Lung (tissue), 12 donors: ENCODE measurements around the gene CHST11. TPM values are rescaled to one million over a fixed set of nuclear protein-coding genes. Genes with fewer than 3 reads are reported as not detected.

ENCODE experiments used
- ATAC-seq: fragments of 200-7000 bp; cut with Tn5 transposase; one replicate; pipeline ENCODE4 v1.9.1; 2020; ENCODE audit warnings: moderate number of reproducible peaks; ENCODE audit not compliant: insufficient read depth, low FRiP score
- DNase-seq, 3 donors: peaks; one replicate each; pipeline ENCODE4 v3.0.0-alpha.2; 2013 to 2017
- H3K27ac ChIP-seq, 2 donors: one replicate each; pipeline ENCODE4 v1.5.1; 2013; ENCODE audit warnings: mild to moderate bottlenecking in 2 of 2, moderate library complexity in 2 of 2, control low read depth in 1 of 2, inconsistent platforms in 1 of 2, low read depth in 1 of 2, low read length in 1 of 2
- H3K27me3 ChIP-seq, 3 donors: one replicate each; pipeline ENCODE4 v1.5.1; 2013; ENCODE audit warnings: low read length in 2 of 3; ENCODE audit not compliant: control insufficient read depth in 3 of 3, insufficient read depth in 3 of 3
- H3K36me3 ChIP-seq, 4 donors: one replicate each; pipeline ENCODE4 v1.5.1; 2013; ENCODE audit warnings: low read length in 4 of 4, mild to moderate bottlenecking in 1 of 4, moderate library complexity in 1 of 4; ENCODE audit not compliant: control insufficient read depth in 4 of 4, insufficient read depth in 4 of 4
- H3K4me1 ChIP-seq, 5 donors: one replicate each; pipeline ENCODE4 v1.5.1; 2013; ENCODE audit warnings: low read length in 5 of 5, mild to moderate bottlenecking in 2 of 5, moderate library complexity in 1 of 5; ENCODE audit not compliant: control insufficient read depth in 5 of 5, insufficient read depth in 5 of 5
- H3K4me3 ChIP-seq: one replicate; pipeline ENCODE4 v1.5.1; 2013; ENCODE audit warnings: mild to moderate bottlenecking, control low read depth, moderate library complexity
- H3K9ac ChIP-seq, 2 donors: one replicate each; pipeline ENCODE4 v1.5.1; 2013; ENCODE audit warnings: low read length in 2 of 2, control low read depth in 1 of 2; ENCODE audit not compliant: insufficient read depth in 1 of 2
- H3K9me3 ChIP-seq, 4 donors: one replicate each; pipeline ENCODE4 v1.5.1; 2013; ENCODE audit warnings: low read length in 3 of 4, mild to moderate bottlenecking in 1 of 4, moderate library complexity in 1 of 4; ENCODE audit not compliant: control insufficient read depth in 4 of 4, insufficient read depth in 3 of 4
- WGBS, 2 donors: extraction: QIAGEN DNeasy Blood & Tissue Kit; methylation state at CpG; one replicate each; pipeline ENCODE4 v1.1.7; 2013; 5-methylcytosine and 5-hydroxymethylcytosine counted together
- polyA plus RNA-seq, 2 donors: library from polyadenylated mRNA; stranded (reverse); fragments of 200-250 nt; gene quantifications; one replicate each; pipeline ENCODE4 v1.2.1, GENCODE V29; 2013
- total RNA-seq, 2 donors: library from RNA; depleted of rRNA in 1 of 2; stranded (reverse); fragments of >200 nt in 1 of 2; gene quantifications; one replicate each; pipeline ENCODE4 v1.2.1, GENCODE V29; 2014 to 2021
- TF ChIP-seq, protein P1 (sequence below): IDR thresholded peaks from 2 replicates; pipeline ENCODE4 v1.5.1; 2012; ENCODE audit warnings: mild to moderate bottlenecking; ENCODE audit errors: control extremely low read depth, extremely low read depth
- donor health status: control.
- donor health status: control.
- donor health status: Bipolar disorder and iron deficiency.
- donor health status: healthy.
- donor health status: DM: yes; HTN: yes; CAD: no.

The CHST11 gene
- total and polyA plus RNA-seq, 4 donors, result 9.0 to 63.2 (median 27.7) TPM

DNA sequence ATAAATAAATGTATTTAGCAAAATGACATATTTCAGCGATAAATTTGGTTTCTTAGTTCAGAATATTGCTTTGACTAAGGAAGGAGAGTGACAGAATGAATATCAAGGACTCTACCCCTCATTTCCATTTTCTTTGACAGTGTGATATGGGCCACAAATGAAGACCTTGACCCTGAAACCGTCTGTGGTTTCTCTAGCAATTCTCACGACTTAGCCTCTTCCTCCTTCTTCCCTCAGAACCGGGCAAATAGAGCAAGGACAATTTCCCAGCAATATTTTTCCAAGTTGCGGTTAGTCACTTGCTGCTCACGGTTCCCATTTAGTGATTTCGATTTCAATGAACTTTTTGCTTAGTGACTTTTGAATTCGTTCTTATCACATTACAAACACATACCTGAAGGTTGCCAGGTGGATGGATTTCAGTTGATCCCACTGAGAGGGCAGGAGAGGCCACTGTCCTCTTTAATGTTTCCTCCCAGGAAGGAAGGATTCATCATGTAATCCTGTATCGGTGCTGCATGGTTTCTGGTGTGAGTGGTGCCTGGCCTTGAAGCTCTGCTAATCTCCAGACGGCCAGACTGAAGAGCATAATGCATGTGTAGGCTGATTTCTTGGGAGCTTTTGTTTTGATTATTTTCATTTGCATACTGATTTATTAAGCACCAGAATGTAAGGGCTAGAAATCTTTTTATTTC is 77.6 kb downstream of the CHST11 start:
- DNase-seq (no peak), ATAC-seq (no peak)
- H3K4me1 ChIP-seq, result no peaks in the 10 kb centered on the region
- H3K9me3 ChIP-seq, result no peaks in the 10 kb centered on the region
- H3K9ac ChIP-seq, result no peak overlapping the region
- H3K4me3 ChIP-seq, result no peak overlapping the region
- H3K27ac ChIP-seq, result no peak overlapping the region
- no peaks in the 10 kb centered on the region for H3K36me3 ChIP-seq
- H3K27me3 ChIP-seq, result no peaks in the 10 kb centered on the region
- 24 to 50% methylated on average over 10 of the region's 10 CpGs for WGBS, 2 donors
- TF ChIP-seq, protein P1, sequence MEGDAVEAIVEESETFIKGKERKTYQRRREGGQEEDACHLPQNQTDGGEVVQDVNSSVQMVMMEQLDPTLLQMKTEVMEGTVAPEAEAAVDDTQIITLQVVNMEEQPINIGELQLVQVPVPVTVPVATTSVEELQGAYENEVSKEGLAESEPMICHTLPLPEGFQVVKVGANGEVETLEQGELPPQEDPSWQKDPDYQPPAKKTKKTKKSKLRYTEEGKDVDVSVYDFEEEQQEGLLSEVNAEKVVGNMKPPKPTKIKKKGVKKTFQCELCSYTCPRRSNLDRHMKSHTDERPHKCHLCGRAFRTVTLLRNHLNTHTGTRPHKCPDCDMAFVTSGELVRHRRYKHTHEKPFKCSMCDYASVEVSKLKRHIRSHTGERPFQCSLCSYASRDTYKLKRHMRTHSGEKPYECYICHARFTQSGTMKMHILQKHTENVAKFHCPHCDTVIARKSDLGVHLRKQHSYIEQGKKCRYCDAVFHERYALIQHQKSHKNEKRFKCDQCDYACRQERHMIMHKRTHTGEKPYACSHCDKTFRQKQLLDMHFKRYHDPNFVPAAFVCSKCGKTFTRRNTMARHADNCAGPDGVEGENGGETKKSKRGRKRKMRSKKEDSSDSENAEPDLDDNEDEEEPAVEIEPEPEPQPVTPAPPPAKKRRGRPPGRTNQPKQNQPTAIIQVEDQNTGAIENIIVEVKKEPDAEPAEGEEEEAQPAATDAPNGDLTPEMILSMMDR, result no peak

DNA sequence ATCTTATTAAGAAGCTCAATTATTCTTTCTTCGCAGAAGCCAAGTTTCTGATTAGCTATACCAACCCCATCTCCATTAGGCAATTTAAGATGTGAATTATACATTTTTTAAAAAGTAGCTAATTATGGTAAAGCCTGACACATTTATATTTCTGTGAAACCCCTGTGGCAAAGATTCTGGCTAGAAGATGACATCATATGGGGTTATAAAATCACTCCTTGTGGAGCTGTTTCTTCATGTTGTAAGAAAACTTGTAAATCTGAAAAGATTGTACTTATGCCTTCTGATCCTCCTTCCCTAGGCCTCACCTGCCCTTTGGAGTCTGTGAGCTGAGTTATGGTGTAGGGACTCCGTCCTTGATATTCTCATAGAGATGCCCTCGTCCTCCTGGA is 78.1 kb downstream of the CHST11 start:
- H3K27ac ChIP-seq, result no peak overlapping the region
- no peak for ATAC-seq
- H3K9me3 ChIP-seq, result no peaks in the 10 kb centered on the region
- H3K27me3 ChIP-seq, result no peaks in the 10 kb centered on the region
- TF ChIP-seq, protein P1, result no peak
- DNase-seq, result no peak
- WGBS, 2 donors, result 96 to 99% methylated on average over 3 of the region's 3 CpGs
- no peaks in the 10 kb centered on the region for H3K36me3 ChIP-seq
- no peak overlapping the region for H3K4me3 ChIP-seq
- H3K9ac ChIP-seq, result no peak overlapping the region
- no peaks in the 10 kb centered on the region for H3K4me1 ChIP-seq

DNA sequence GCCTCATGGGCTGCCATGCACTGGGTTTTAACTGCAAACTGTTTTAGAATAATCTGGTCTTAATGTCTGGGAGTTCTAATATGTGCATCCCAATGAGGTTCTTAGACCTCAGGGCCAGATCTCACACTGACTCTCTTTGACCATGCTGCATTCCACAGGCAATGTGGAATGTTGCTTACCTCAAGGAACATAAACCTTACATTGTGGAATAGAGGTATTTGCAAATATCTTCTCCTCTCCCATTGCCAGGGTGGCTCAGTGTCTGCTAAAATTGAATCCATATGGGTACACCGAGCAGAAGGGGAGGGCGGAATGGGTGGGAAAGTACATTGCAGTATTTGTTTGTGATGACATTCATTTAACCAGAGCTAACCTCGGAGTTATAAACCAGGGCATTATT is 78.6 kb downstream of the CHST11 start:
- H3K27me3 ChIP-seq, result no peaks in the 10 kb centered on the region
- no peak overlapping the region for H3K4me3 ChIP-seq
- no peaks in the 10 kb centered on the region for H3K4me1 ChIP-seq
- no peak overlapping the region for H3K27ac ChIP-seq
- ATAC-seq (no peak), DNase-seq (no peak)
- no peak overlapping the region for H3K9ac ChIP-seq
- H3K36me3 ChIP-seq, result no peaks in the 10 kb centered on the region
- WGBS, 2 donors, result 88 to 96% methylated on average over 3 of the region's 3 CpGs
- TF ChIP-seq, protein P1, result no peak
- no peaks in the 10 kb centered on the region for H3K9me3 ChIP-seq

DNA sequence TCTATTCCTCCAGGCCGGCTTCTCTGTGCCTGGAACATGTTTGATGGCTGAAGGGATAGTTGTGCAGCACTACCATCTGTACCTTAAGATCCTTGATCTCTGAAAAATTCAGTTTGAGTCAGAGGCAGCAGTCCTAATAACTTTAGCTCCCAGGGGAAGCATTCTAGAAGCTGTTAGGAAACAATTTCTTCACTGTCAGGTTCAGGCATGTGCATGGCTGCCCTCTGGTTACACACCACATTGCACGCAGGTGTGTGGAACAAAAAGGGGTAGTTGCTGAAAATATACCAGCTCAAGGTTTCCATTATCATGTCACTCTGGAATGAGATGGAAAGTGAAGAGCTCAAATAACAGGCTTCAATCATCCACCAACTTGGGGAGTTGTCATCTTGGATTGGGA is 80.1 kb downstream of the CHST11 start:
- TF ChIP-seq, protein P1, result no peak
- Histone ChIP-seq H3K4me1 (no peaks in the 10 kb centered on the region), H3K27me3 (no peaks in the 10 kb centered on the region), H3K4me3 (no peak overlapping the region), H3K9me3 (no peaks in the 10 kb centered on the region), H3K36me3 (no peaks in the 10 kb centered on the region), H3K9ac (no peak overlapping the region), H3K27ac (no peak overlapping the region)
- no peak for ATAC-seq
- no peak for DNase-seq
- 73 to 90% methylated on average over 2 of the region's 2 CpGs for WGBS, 2 donors
